ENCODE data around the gene CCDC141.

The CCDC141 gene

GRCh38 chr2:178863856-178864620, 185.9 kb downstream of the CCDC141 start:
- H3K4me3 ChIP-seq (ENCODE audit: low read depth, low read length), result no peak overlapping the region
- ChIA-PET POLR2A (no interaction called here), CTCF (no interaction called here)
- no peak for TF ChIP-seq CTCF (IDR thresholded peaks at IDR 0.05; ENCODE audit: insufficient read depth, low read length, missing control alignments)
- DNase-seq (ENCODE audit: low read depth, low spot score), result no peak

- POLR2A ChIA-PET, result no interaction called here
- CTCF ChIA-PET, result no interaction called here
Observed at GRCh38 chr2:178863130-178863855, 186.6 kb downstream of the CCDC141 start.

GRCh38 chr2:178860551-178860950, 189.4 kb downstream of the CCDC141 start:
- CTCF ChIA-PET, result no interaction called here

More at GRCh38 chr2:178863130-178863855, 186.6 kb downstream of the CCDC141 start:
- no peak for DNase-seq (ENCODE audit: low read depth, low spot score)
- no peak for TF ChIP-seq CTCF (IDR thresholded peaks at IDR 0.05; ENCODE audit: insufficient read depth, low read length, missing control alignments)
- H3K4me3 ChIP-seq (ENCODE audit: low read depth, low read length), result no peak overlapping the region

GRCh38 chr2:178859730-178860129, 190.2 kb downstream of the CCDC141 start:
- ChIA-PET POLR2A (no interaction called here), CTCF (interaction anchor here (0.5 kb wide), 1 partner anchor 728 kb away, joined by 4 read pairs; no protein-coding TSS in a partner anchor)

More at GRCh38 chr2:178860551-178860950, 189.4 kb downstream of the CCDC141 start:
- DNase-seq (ENCODE audit: low read depth, low spot score), result no peak
- no peak for TF ChIP-seq CTCF (IDR thresholded peaks at IDR 0.05; ENCODE audit: insufficient read depth, low read length, missing control alignments)
- POLR2A ChIA-PET, result no interaction called here
- H3K4me3 ChIP-seq (ENCODE audit: low read depth, low read length), result no peak overlapping the region

GRCh38 chr2:178858896-178859625, 190.9 kb downstream of the CCDC141 start:
- DNase-seq (ENCODE audit: low read depth, low spot score), result no peak
- ChIA-PET POLR2A (no interaction called here), CTCF (no interaction called here)
- no peak overlapping the region for H3K4me3 ChIP-seq (ENCODE audit: low read depth, low read length)
- TF ChIP-seq CTCF (IDR thresholded peaks at IDR 0.05; ENCODE audit: insufficient read depth, low read length, missing control alignments), result no peak

More at GRCh38 chr2:178859730-178860129, 190.2 kb downstream of the CCDC141 start:
- no peak for DNase-seq (ENCODE audit: low read depth, low spot score)
- no peak for TF ChIP-seq CTCF (IDR thresholded peaks at IDR 0.05; ENCODE audit: insufficient read depth, low read length, missing control alignments)
- no peak overlapping the region for H3K4me3 ChIP-seq (ENCODE audit: low read depth, low read length)

- POLR2A ChIA-PET, result no interaction called here
- DNase-seq (ENCODE audit: low read depth, low spot score), result no peak
- TF ChIP-seq CTCF (IDR thresholded peaks at IDR 0.05; ENCODE audit: insufficient read depth, low read length, missing control alignments), result no peak
- no peak overlapping the region for H3K4me3 ChIP-seq (ENCODE audit: low read depth, low read length)
- CTCF ChIA-PET, result no interaction called here
Observed at GRCh38 chr2:178855151-178855550, 194.8 kb downstream of the CCDC141 start.
